NT2/D1 (cell line): ENCODE measurements around the gene LRP1-AS.

Experiments
- YY1 ChIP-seq: IDR thresholded peaks from 2 replicates; pipeline ENCODE4 v1.6.1; 2011; ENCODE audit not compliant: insufficient read length, insufficient read depth
- ZNF274 ChIP-seq: IDR thresholded peaks from 2 replicates; pipeline ENCODE4 v1.6.1; 2011; ENCODE audit warnings: mild to moderate bottlenecking, low read depth, low read length

DNA sequence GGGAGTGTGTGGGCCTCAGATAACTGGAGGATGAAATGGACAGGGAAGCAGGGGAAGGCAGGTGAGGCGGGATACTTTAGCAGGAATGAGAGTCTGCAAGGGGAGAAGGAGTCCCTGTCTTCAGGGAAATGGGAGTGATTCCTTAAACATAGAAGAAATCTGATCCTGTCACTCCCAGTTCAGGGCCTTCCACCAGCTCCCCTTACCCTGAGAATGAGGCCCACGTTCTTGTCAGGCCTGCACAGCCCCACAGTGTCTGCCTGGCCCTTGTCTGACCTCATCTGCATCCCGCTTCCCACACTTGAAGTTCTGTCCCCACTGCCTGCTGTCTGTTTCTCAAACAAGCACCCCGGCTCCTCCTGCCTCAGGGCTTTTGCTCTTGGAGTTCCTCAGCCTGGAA, 12.6 kb upstream of the LRP1-AS start:
- TF ChIP-seq ZNF274, result no peak
- TF ChIP-seq YY1, result no peak
